ENCODE data around the gene SOD2. TPM values are rescaled to one million over a fixed set of nuclear protein-coding genes. Genes with fewer than 3 reads are reported as not detected.

SOD2 gene
- 1,000 to 10,000 TPM in 1 of 2 donors, 10 to 100 TPM in 1; 74.3 to 1,134 TPM for total RNA-seq

DNA sequence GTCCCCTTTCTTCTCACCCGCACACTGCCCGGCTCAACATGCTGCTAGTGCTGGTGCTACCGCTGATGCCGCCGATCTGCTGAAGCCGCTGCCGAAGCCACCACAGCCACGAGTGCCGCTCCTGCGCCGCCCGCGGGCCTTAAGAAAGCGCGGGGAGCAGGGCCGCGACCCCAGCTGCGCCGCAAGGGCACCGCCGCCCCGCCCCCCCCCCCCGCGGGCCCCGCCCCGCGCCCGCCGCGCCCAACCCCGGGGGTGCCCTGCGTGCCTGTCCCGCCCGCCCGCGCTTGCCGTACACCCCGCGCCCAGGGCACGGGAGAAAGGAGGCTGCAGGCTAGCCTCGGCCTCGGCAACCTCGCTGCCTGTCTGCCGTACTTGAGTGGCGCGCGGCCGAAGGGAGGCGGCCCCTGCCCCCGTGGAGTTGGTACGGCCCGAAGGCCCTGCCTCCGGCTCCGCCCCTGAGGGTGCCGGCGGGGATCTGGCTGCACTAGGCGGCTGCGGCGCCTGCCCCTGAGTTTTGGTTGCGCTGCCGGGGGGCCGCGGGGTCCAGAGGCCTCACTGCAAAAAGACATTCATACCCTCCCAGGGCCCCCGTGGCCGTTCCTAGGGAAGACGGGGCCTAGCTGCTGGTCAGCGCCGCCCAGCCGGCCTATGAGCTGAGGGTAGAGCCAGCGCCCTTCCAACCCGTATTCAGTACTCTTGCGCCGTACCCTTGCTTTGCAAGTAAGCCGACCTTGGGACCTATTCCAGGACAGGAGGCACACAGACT, at the start of gene SOD2:
Gene SOD2 (minus strand): TSS at position 114 of the 766 bp plus-strand sequence. CDS start 74 bp downstream, at position 40.

DNA sequence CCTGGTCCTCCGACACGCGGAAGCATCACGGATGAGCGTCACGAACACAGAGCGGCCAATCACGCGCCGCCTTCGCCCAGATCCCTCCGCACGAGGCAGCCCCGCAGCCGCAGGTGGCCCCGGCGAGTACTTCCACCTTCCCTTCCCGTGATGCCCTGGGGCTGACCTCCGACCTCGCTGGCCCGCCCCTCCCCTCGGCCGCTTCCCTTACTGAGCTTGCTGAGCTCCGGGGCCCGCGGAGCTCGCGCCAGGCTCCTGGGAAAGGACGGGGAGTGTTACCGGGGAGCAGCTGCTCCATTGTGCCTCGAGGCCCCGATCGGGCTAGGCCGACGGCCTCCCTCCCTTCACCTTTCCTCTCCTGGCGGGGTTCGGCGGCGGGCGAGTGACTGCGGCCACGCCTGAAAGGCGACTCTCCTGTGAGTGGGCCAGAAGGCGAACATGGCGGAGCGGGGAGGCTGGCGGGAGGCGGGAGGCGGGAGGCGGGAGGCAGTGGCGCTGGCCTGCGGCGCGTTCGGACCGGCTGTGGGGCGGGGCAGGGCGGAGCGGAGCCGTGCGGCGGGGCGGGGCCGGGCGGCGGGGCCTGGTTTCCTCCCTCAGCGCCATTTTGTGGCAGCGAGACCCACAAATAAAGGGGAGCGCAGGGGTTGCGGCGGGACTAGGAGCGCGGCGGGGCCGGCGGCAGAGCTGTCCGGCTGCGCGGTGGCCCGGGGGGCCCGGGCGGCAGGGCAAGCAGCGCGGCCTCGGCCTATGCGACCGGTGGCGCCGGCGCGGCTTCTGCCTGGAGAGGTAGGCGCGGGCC, 34.1 kb upstream of the SOD2 start, which contains the start of gene WTAP:
Gene WTAP (plus strand): TSS at position 589 of the 799 bp plus-strand sequence. CDS start 8,760 bp downstream, outside the sequence.

Small RNA genes within 50 kb of the gene (small RNA-seq; reads per million reads assigned to genes)
- gene RNU4ATAC18P, result 0 to 0.12 reads per million in 2 donors

Other genes with a start within 250 kb of the SOD2 start
- gene WTAP, start 34.3 kb upstream of the SOD2 start, total RNA-seq, result 100 to 1,000 TPM in 1 of 2 donors, 10 to 100 TPM in 1; 75.9 to 114 TPM
- gene ACAT2, start 68.8 kb upstream of the SOD2 start, total RNA-seq, result 10 to 100 TPM; 66.4 to 89.9 TPM
- gene TCP1, start 96.4 kb upstream of the SOD2 start, total RNA-seq, result 100 to 1,000 TPM; 239 to 363 TPM
- gene MRPL18, start 97.2 kb upstream of the SOD2 start, total RNA-seq, result 10 to 100 TPM; 66.1 to 98.6 TPM
- not detected for gene PNLDC1, start 107.0 kb upstream of the SOD2 start, total RNA-seq
- not detected for gene MAS1, start 197.7 kb upstream of the SOD2 start, total RNA-seq